Kidney (tissue), 14 donors: ENCODE data around the gene PEX3. TPM values are rescaled to one million over a fixed set of nuclear protein-coding genes. Genes with fewer than 3 reads are reported as not detected.

Experiments
- DNase-seq, 5 donors: peaks; one replicate each; pipeline ENCODE4 v3.0.0-alpha.2; 2013 to 2020
- FAIRE-seq: peaks from 2 replicates; lab custom pipeline; 2012; peaks lifted over from hg19 to GRCh38; lab: Jason Lieb, UNC
- H3K27ac ChIP-seq, 2 donors: one replicate each; pipeline ENCODE4 v1.7.0; 2013; ENCODE audit warnings: low read depth in 2 of 2, low read length in 2 of 2, inconsistent platforms in 1 of 2
- H3K27me3 ChIP-seq: one replicate; pipeline ENCODE4 v1.7.1; 2013; ENCODE audit warnings: low read length, inconsistent platforms; ENCODE audit not compliant: control insufficient read depth, insufficient read depth
- H3K36me3 ChIP-seq, 3 donors: one replicate each; pipeline versions ENCODE4 v1.7.0 to v1.7.1; 2013; ENCODE audit warnings: low read length in 3 of 3, control low read depth in 1 of 3, inconsistent platforms in 1 of 3; ENCODE audit not compliant: insufficient read depth in 3 of 3, control insufficient read depth in 2 of 3
- H3K4me1 ChIP-seq, 3 donors: one replicate each; pipeline versions ENCODE4 v1.7.0 to v1.7.1; 2013; ENCODE audit warnings: low read length in 3 of 3, inconsistent platforms in 1 of 3, low read depth in 1 of 3; ENCODE audit not compliant: control insufficient read depth in 2 of 3, insufficient read depth in 2 of 3
- H3K4me3 ChIP-seq, 3 donors: one replicate each; pipeline versions ENCODE4 v1.7.0 to v1.8.1; 2013; ENCODE audit warnings: low read length in 3 of 3, control low read depth in 1 of 3, inconsistent platforms in 1 of 3
- H3K9ac ChIP-seq, 3 donors: one replicate each; pipeline versions ENCODE4 v1.7.0 to v1.7.1; 2013; ENCODE audit warnings: low read length in 3 of 3, control low read depth in 1 of 3, inconsistent platforms in 1 of 3
- H3K9me3 ChIP-seq, 3 donors: one replicate each; pipeline versions ENCODE4 v1.7.0 to v1.7.1; 2013; ENCODE audit warnings: low read length in 3 of 3, control low read depth in 1 of 3, inconsistent platforms in 1 of 3; ENCODE audit not compliant: control insufficient read depth in 2 of 3, insufficient read depth in 1 of 3
- CTCF ChIP-seq: IDR thresholded peaks from 3 replicates; pipeline ENCODE4 v1.5.1; 2012; ENCODE audit warnings: mild to moderate bottlenecking, moderate library complexity, borderline replicate concordance; ENCODE audit not compliant: insufficient read depth; ENCODE audit errors: extremely low read depth
- intact Hi-C: fragments of 100-400 bp; cut with DNase I; formaldehyde crosslinking; loops from one replicate; pipeline ENCODE4 v1.11.1; 2022
- polyA plus RNA-seq: library from polyadenylated mRNA; stranded (reverse); fragments of 350-450 nt; fragmentation: Illumina TruSeq; extraction: RNeasy Lipid Tissue Mini Kit (QIAGEN cat#74804); gene quantifications from one replicate; pipeline ENCODE4 v1.2.3, GENCODE V29; 2014; ENCODE audit warnings: low read depth, low replicate concordance; ENCODE audit not compliant: insufficient read depth
- total RNA-seq: library from RNA; stranded (reverse); fragmentation: NEBNext Ultra II Directional; extraction: Animal tissue kit (Norgen Biotek cat#: 25700); gene quantifications from one replicate; pipeline ENCODE4 v1.2.1, GENCODE V29; 2021
- donor health status: control.
- donor health status: control.
- donor health status: control.
- donor health status: control.
- donor health status: control.
- donor health status: DM: yes; HTN: yes; CAD: no.
- donor health status: Normal renal cell carcinoma (clear cell type).

PEX3 gene
- total and polyA plus RNA-seq, 2 donors from 2014 or later: 28.6 to 31.7 TPM

- H3K4me1 ChIP-seq: no peaks in the 10 kb centered on the region
- no peak overlapping the region for H3K9ac ChIP-seq
- H3K36me3 ChIP-seq: peaks cover 3 to 21% (median 10%) of the 10 kb centered on the region in 3 donors
- no peaks in the 10 kb centered on the region for H3K27me3 ChIP-seq
- intact Hi-C loops: no loop called here
- no peak overlapping the region for H3K27ac ChIP-seq
- no peak for TF ChIP-seq CTCF
- DNase-seq: no peak
- H3K4me3 ChIP-seq: no peak overlapping the region
- no peaks in the 10 kb centered on the region for H3K9me3 ChIP-seq
- no peak for FAIRE-seq
Measured at GRCh38 chr6:143498428-143498827, 47.8 kb downstream of the PEX3 start.

GRCh38 chr6:143501851-143502250 lies 51.2 kb downstream of the PEX3 start:
- no peak overlapping the region for H3K9ac ChIP-seq
- peaks cover 0 to 16% (median 15%) of the 10 kb centered on the region in 3 donors for H3K36me3 ChIP-seq
- H3K4me1 ChIP-seq: no peaks in the 10 kb centered on the region
- H3K27me3 ChIP-seq: no peaks in the 10 kb centered on the region
- no peak overlapping the region for H3K27ac ChIP-seq
- FAIRE-seq (no peak), DNase-seq (no peak)
- H3K4me3 ChIP-seq: no peak overlapping the region
- TF ChIP-seq CTCF: no peak
- intact Hi-C loops: no loop called here
- no peaks in the 10 kb centered on the region for H3K9me3 ChIP-seq

- Histone ChIP-seq H3K9me3 (no peaks in the 10 kb centered on the region), H3K4me3 (no peak overlapping the region), H3K9ac (no peak overlapping the region), H3K27ac (no peak overlapping the region), H3K27me3 (no peaks in the 10 kb centered on the region), H3K36me3 (peaks cover 0 to 17% (median 15%) of the 10 kb centered on the region in 3 donors), H3K4me1 (no peaks in the 10 kb centered on the region)
- no peak for TF ChIP-seq CTCF
- DNase-seq (no peak), FAIRE-seq (no peak)
- intact Hi-C loops: no loop called here
Measured at GRCh38 chr6:143504369-143504768, 53.8 kb downstream of the PEX3 start.

GRCh38 chr6:143505111-143505510 lies 54.5 kb downstream of the PEX3 start:
- no peak overlapping the region for H3K9ac ChIP-seq
- intact Hi-C loops: no loop called here
- H3K36me3 ChIP-seq: peaks cover 0 to 17% (median 11%) of the 10 kb centered on the region in 3 donors
- H3K27ac ChIP-seq: no peak overlapping the region
- H3K9me3 ChIP-seq: no peaks in the 10 kb centered on the region
- FAIRE-seq (no peak), DNase-seq (no peak)
- TF ChIP-seq CTCF: no peak
- H3K4me1 ChIP-seq: no peaks in the 10 kb centered on the region
- no peak overlapping the region for H3K4me3 ChIP-seq
- H3K27me3 ChIP-seq: no peaks in the 10 kb centered on the region
